DMS 273 (cell line): Measurements from ENCODE around the gene SOX4.

ENCODE experiments used
- DNase-seq: peaks from one replicate; lab custom pipeline; 2025; ENCODE audit not compliant: unreplicated experiment; lab: John Stamatoyannopoulos, UW

SOX4 gene

GRCh38 chr6:21593927-21594415 lies 420 bp downstream of the SOX4 start:
- DNase-seq, result peak; percentile 84

GRCh38 chr6:21594416-21595281 lies 1.1 kb downstream of the SOX4 start:
- DNase-seq, result peak; percentile 69

- DNase-seq, result peak; percentile 71
These were observed 2.0 kb downstream of the SOX4 start for GRCh38 chr6:21595285-21596144.

DNA sequence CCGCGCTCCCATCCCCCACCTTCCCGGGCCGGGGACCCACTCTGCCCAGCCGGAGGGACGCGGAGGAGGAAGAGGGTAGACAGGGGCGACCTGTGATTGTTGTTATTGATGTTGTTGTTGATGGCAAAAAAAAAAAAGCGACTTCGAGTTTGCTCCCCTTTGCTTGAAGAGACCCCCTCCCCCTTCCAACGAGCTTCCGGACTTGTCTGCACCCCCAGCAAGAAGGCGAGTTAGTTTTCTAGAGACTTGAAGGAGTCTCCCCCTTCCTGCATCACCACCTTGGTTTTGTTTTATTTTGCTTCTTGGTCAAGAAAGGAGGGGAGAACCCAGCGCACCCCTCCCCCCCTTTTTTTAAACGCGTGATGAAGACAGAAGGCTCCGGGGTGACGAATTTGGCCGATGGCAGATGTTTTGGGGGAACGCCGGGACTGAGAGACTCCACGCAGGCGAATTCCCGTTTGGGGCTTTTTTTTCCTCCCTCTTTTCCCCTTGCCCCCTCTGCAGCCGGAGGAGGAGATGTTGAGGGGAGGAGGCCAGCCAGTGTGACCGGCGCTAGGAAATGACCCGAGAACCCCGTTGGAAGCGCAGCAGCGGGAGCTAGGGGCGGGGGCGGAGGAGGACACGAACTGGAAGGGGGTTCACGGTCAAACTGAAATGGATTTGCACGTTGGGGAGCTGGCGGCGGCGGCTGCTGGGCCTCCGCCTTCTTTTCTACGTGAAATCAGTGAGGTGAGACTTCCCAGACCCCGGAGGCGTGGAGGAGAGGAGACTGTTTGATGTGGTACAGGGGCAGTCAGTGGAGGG lies 2.8 kb downstream of the SOX4 start:
- peak; percentile 87 for DNase-seq

DNA sequence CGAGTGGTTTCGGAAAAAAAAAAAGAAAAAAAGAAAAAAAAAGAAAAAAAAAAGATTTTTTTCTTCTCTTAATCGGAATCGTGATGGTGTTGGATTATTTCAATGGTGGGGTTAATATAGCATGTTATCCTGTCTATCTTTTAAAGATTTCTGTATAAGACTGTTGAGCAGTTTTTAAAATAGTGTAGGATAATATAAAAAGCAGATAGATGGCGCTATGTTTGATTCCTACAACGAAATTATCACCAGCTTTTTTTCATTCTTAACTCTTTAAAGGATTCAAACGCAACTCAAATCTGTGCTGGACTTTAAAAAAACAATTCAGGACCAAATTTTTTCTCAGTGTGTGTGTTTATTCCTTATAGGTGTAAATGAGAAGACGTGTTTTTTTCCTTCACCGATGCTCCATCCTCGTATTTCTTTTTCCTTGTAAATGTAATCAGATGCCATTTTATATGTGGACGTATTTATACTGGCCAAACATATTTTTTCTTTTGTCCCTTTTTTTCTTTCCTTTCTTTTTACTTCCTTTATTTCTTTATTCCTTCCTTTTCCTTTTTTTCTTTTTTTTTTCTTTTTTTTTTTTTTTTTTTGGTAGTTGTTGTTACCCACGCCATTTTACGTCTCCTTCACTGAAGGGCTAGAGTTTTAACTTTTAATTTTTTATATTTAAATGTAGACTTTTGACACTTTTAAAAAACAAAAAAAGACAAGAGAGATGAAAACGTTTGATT lies 3.6 kb downstream of the SOX4 start:
- peak; percentile 76 for DNase-seq

GRCh38 chr6:21597801-21598673 lies 4.5 kb downstream of the SOX4 start:
- peak; percentile 43 for DNase-seq

GRCh38 chr6:21598674-21599023 lies 5.1 kb downstream of the SOX4 start:
- no peak for DNase-seq

- DNase-seq, result no peak
These were observed 5.6 kb downstream of the SOX4 start for GRCh38 chr6:21599051-21599696.

GRCh38 chr6:21601339-21601923 lies 7.9 kb downstream of the SOX4 start:
- DNase-seq, result peak; percentile 41

DNA sequence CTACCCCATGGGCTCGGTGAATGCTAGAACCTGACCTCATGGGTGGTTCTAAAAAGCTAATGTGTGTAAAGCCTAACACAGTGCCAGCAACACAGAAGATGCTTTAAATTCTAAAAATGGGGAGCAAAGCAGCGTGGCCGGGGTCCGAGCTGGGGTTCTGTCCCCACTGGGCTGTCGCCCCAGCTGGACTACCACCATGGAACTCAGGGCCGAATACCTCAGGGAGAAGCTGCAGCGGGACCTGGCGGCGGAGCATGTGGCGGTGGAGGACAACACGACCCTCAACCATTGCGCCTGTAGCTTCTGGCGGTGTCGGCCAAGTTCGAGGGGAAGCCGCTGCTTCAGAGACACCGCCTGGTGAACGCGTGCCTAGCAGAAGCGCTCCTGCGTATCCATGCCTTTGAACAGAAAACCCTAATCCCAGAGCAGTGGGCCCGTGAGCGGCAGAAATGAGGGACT lies 8.4 kb downstream of the SOX4 start:
- DNase-seq, result no peak

DNA sequence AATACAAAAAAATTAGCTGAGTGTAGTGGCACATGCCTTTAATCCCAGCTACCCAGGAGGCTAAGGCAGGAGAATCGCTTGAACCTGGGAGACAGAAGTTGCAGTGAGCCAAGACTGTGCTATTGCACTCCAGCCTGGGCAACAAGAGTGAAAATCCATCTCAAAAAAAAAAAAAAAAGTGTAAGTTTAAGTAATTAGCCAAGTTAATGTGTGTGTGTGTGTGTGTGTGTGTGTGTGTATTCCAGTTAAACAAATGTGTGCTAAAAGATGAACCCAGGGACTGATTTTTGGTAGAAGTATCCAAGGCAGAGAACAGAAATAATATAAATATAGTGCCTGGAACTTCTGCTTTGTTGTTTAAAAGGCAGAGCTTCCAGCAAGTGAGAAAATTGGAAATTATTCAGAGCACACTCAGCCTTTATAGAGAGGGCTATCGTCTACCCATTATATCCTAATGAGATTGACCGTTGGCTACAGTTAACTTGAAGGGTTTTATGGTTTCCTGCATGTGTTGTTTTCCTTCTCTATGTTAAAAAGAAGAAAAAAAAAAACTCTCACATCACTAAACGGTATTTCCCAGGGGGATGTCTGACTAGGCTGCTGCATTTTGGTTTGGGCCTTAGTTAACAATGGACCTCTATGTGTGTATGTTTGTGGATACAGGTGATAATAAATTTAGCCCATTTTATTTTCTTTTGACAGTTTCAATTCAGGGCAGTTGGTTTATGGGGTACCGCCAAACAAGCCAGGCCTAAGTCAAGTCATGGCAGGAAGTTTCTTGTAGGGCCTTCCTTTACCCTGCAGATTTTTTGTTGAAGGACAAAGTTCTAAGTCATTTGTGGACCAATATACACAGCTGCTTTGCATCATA lies 9.8 kb downstream of the SOX4 start:
- DNase-seq, result no peak

- no peak for DNase-seq
These were observed 10.5 kb downstream of the SOX4 start for GRCh38 chr6:21604081-21604480.

DNA sequence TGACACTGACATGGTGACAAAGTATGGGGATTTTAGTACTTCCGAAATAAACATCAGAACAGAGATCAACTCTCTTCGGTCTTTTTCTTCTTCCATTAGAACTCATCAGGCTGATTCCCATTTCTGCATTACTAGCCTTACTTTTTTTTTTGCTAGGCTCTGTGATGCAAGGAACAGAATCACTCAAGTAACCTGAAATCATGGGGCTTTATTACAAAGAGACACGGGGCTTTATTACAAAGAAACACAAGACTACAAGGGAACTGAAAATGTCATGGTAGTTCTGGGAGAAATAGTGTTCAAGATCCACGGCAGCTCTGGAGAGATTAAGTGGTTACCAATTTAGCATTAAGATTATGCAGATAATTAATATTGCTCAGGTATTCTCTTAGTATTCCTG lies 11.6 kb downstream of the SOX4 start:
- DNase-seq, result no peak

GRCh38 chr6:21608601-21609000 lies 15.1 kb downstream of the SOX4 start:
- no peak for DNase-seq

- no peak for DNase-seq
These were observed 16.4 kb downstream of the SOX4 start for GRCh38 chr6:21609881-21610329.

- no peak for DNase-seq
These were observed 16.8 kb downstream of the SOX4 start for GRCh38 chr6:21610341-21610740.

DNA sequence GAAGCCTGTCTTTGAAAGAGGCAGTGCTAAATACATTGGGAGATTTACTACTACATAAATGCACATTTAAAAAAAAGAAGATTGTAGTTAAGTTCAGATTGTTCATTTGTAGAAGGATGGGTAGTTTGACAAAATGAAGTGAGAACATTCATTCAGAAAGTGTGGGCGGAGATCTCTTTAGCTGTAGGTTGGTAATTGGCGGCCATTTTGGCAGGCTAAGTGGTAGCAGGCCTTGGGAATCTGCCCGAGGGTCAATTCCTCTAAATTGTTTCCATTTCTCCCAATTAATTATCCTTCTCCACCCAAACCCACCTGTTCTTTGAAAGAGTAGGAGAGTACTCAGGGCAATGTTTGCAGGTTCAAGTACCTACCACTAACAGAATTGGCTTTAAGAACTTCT lies 17.9 kb downstream of the SOX4 start:
- peak; percentile 40 for DNase-seq
